ENCODE data around the gene RIPK1. TPM values are rescaled to one million over a fixed set of nuclear protein-coding genes. Genes with fewer than 3 reads are reported as not detected.
"Not testable (repeated sequence)": the region's sequence is repeated elsewhere in the genome, so short reads cannot be mapped to it uniquely, and the experiment has no call there.

Gene RIPK1
- total RNA-seq, 1 donor from 2014 or later = 21.8 TPM

DNA sequence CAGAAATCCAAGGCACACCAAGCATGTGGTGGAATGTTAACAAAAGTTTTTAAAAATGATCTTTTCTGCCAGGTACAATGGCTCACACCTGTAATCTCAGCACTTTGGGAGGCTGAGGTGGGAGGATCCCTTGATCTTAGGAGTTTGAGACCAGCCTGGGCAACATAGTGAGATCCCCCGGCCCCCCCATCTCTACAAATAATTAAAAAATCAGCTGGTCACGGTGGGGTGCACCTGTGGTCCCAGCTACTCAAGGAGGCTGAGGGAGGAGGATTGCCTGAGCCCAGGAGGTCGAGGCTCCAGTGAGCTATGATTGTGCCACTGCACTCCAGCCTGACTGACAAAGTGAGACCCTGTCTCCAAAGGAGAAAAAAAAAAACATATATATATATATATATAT is 8.0 kb downstream of the RIPK1 start:
- H3K4me3 Mint-ChIP-seq = no peak overlapping the region
- intact Hi-C loops (cut with micrococcal nuclease) = no loop called here
- ChIA-PET CTCF (no interaction called here), POLR2A (interaction anchor here (1.1 to 1.4 kb wide), 2 partner anchors 42 to 50 kb away, joined by 3 to 4 read pairs; partner anchors contain the start of gene BPHL)
- no peaks in the 10 kb centered on the region for H3K9me3 Mint-ChIP-seq
- H3K27ac Mint-ChIP-seq = no peak overlapping the region
- ATAC-seq (ENCODE audit: low read depth) (no peak), DNase-seq (no peak)
- peaks cover 31% of the 10 kb centered on the region for H3K4me1 Mint-ChIP-seq
- TF ChIP-seq, protein P1, sequence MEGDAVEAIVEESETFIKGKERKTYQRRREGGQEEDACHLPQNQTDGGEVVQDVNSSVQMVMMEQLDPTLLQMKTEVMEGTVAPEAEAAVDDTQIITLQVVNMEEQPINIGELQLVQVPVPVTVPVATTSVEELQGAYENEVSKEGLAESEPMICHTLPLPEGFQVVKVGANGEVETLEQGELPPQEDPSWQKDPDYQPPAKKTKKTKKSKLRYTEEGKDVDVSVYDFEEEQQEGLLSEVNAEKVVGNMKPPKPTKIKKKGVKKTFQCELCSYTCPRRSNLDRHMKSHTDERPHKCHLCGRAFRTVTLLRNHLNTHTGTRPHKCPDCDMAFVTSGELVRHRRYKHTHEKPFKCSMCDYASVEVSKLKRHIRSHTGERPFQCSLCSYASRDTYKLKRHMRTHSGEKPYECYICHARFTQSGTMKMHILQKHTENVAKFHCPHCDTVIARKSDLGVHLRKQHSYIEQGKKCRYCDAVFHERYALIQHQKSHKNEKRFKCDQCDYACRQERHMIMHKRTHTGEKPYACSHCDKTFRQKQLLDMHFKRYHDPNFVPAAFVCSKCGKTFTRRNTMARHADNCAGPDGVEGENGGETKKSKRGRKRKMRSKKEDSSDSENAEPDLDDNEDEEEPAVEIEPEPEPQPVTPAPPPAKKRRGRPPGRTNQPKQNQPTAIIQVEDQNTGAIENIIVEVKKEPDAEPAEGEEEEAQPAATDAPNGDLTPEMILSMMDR (IDR thresholded peaks at IDR 0.05) = no peak
- H3K36me3 Mint-ChIP-seq (ENCODE audit: low read depth) = peaks cover 63% of the 10 kb centered on the region
- no peaks in the 10 kb centered on the region for H3K27me3 Mint-ChIP-seq

DNA sequence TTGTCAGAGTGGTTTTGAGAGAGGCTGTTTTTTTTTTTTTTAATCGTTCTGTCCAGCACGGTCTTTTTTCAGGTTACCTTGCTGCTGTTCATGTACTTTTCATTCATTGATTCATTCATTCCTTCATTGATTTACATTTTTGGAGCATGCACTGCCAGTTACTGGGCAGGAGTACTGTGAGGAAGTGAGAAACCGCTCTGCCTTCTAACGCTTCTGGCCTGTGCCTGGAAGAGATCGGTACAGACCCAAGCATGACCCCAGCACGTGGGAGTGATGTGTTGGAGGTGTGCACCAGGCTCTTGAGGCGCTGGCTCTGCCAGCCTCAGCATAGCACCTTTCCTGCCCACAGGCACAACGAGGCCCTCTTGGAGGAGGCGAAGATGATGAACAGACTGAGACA is 9.1 kb downstream of the RIPK1 start:
- H3K4me1 Mint-ChIP-seq = peaks cover 27% of the 10 kb centered on the region
- H3K27me3 Mint-ChIP-seq = no peaks in the 10 kb centered on the region
- no peak overlapping the region for H3K27ac Mint-ChIP-seq
- ChIA-PET CTCF (no interaction called here), POLR2A (no interaction called here)
- no peaks in the 10 kb centered on the region for H3K9me3 Mint-ChIP-seq
- TF ChIP-seq, protein P1 (IDR thresholded peaks at IDR 0.05) = no peak
- ATAC-seq (ENCODE audit: low read depth) = no peak
- DNase-seq = no peak
- H3K4me3 Mint-ChIP-seq = no peak overlapping the region
- peaks cover 68% of the 10 kb centered on the region for H3K36me3 Mint-ChIP-seq (ENCODE audit: low read depth)
- intact Hi-C loops (cut with micrococcal nuclease) = no loop called here

DNA sequence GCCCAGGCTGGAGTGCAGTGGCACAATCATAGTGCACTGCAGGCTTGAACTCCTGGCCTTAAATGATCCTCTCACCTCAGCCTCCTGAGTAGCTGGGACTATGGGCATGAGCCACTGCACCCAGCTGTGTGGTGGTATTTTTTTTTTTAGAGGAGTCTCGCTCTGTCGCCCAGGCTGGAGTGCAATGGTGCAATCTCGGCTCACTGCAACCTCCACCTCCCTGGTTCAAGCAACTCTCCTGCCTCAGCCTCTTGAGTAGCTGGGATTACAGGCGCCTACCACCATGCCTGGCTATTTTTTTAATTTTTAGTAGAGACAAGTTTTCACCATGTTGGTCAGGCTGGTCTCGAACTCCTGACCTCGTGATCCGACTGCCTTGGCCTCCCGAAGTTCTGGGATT is 10.7 kb downstream of the RIPK1 start:
- peaks cover 75% of the 10 kb centered on the region for H3K36me3 Mint-ChIP-seq (ENCODE audit: low read depth)
- CTCF ChIA-PET; H3K9me3 Mint-ChIP-seq; H3K4me3 Mint-ChIP-seq; DNase-seq; intact Hi-C loops (cut with micrococcal nuclease); ATAC-seq (ENCODE audit: low read depth); H3K27ac Mint-ChIP-seq; H3K27me3 Mint-ChIP-seq: not testable (repeated sequence)
- POLR2A ChIA-PET = interaction anchor here (0.9 kb wide), 1 partner anchor 11 kb away, joined by 3 read pairs; the partner anchor contains the start of gene RIPK1
- H3K4me1 Mint-ChIP-seq = peaks cover 25% of the 10 kb centered on the region

DNA sequence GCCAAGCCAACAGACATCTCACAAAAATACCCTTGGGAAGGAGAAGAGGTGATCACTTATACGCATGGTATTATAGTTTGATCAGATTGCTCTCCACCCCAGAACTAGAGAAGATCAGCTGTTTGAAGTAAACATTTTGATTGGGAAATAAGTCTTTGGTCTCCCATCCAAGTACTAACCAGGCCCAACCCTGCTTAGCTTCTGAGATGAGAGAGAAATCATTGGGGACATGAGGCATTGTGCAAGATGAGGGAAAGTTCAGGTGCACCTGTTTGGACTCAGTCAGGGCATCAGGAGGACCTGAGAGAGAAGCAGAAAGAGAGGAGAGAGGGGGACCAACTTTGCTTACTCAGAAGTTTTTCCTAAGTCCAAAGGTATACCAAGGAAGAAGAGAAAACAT is 11.4 kb downstream of the RIPK1 start:
- no peak for ATAC-seq (ENCODE audit: low read depth)
- ChIA-PET CTCF (no interaction called here), POLR2A (no interaction called here)
- no peak overlapping the region for H3K4me3 Mint-ChIP-seq
- TF ChIP-seq, protein P1 (IDR thresholded peaks at IDR 0.05) = no peak
- no peak overlapping the region for H3K27ac Mint-ChIP-seq
- intact Hi-C loops (cut with micrococcal nuclease) = no loop called here
- H3K27me3 Mint-ChIP-seq = no peaks in the 10 kb centered on the region
- H3K36me3 Mint-ChIP-seq (ENCODE audit: low read depth) = peaks cover 80% of the 10 kb centered on the region
- H3K4me1 Mint-ChIP-seq = peaks cover 20% of the 10 kb centered on the region
- no peaks in the 10 kb centered on the region for H3K9me3 Mint-ChIP-seq
- no peak for DNase-seq

DNA sequence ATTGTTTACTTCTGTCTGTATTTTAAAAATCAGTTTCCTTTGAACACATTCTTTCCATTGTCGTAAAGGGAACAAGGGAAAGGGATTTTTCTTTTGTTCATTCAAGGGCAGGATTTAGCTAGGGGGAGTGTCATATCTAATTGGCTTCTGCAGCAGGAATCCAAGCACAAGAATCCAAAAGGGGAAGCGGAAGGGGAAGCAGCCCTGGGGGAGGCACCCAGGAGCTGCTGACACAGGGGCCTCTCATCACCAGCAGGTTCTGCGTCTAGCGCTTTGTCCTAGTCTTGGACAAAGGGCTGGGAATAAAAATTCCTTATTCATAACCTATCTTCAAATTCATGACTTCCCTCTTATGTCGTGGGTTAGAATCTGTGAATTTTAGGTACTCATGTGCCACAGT is 13.7 kb downstream of the RIPK1 start:
- H3K4me1 Mint-ChIP-seq = peaks cover 4% of the 10 kb centered on the region
- H3K36me3 Mint-ChIP-seq (ENCODE audit: low read depth) = peaks cover 92% of the 10 kb centered on the region
- intact Hi-C loops (cut with micrococcal nuclease) = no loop called here
- ATAC-seq (ENCODE audit: low read depth) = no peak
- no peak for DNase-seq
- CTCF ChIA-PET = no interaction called here
- H3K4me3 Mint-ChIP-seq = no peak overlapping the region
- no peaks in the 10 kb centered on the region for H3K27me3 Mint-ChIP-seq
- H3K27ac Mint-ChIP-seq = no peak overlapping the region
- H3K9me3 Mint-ChIP-seq = no peaks in the 10 kb centered on the region
- TF ChIP-seq, protein P1 (IDR thresholded peaks at IDR 0.05) = no peak
- POLR2A ChIA-PET = interaction anchor here (0.7 kb wide), 1 partner anchor 344 kb away, joined by 4 read pairs; no protein-coding TSS in a partner anchor

DNA sequence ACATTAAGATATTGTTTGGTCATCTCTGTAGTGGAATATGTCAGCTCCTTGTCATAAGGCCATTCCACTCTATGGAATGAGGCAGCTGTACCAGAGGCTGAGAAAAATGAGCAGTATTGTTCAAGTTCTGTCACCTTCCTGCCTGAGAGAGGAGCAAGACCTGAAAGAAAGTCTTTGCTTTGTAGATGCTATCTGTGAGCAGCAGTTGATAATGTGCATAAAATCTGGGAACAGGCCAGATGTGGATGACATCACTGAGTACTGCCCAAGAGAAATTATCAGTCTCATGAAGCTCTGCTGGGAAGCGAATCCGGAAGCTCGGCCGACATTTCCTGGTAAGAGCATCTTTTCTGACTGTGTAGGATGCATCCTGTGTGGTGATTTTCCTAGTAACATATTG is 16.8 kb downstream of the RIPK1 start:
- TF ChIP-seq, protein P1 (IDR thresholded peaks at IDR 0.05) = no peak
- ATAC-seq (ENCODE audit: low read depth) (no peak), DNase-seq (no peak)
- H3K27ac Mint-ChIP-seq = no peak overlapping the region
- no peaks in the 10 kb centered on the region for H3K4me1 Mint-ChIP-seq
- H3K4me3 Mint-ChIP-seq = no peak overlapping the region
- no peaks in the 10 kb centered on the region for H3K9me3 Mint-ChIP-seq
- peaks cover 85% of the 10 kb centered on the region for H3K36me3 Mint-ChIP-seq (ENCODE audit: low read depth)
- intact Hi-C loops (cut with micrococcal nuclease) = no loop called here
- ChIA-PET POLR2A (no interaction called here), CTCF (no interaction called here)
- no peaks in the 10 kb centered on the region for H3K27me3 Mint-ChIP-seq
